ENCODE data around the gene PCDHGB2. TPM values are rescaled to one million over a fixed set of nuclear protein-coding genes. Genes with fewer than 3 reads are reported as not detected.
A peak's percentile ranks its signal among the peaks of the same experiment; 100 is the strongest.
"Not testable (repeated sequence)": the region's sequence is repeated elsewhere in the genome, so short reads cannot be mapped to it uniquely, and the experiment has no call there.

Gene PCDHGB2
- total RNA-seq, 1 donor from 2014 or later, result 8.3 TPM

GRCh38 chr5:141343242-141343952 is 16.4 kb upstream of the PCDHGB2 start, which contains the start of gene PCDHGA3:
TSS of gene PCDHGA3 (plus strand) at chr5:141343829. CDS start at chr5:141344034, 205 bp downstream.
- H3K4me1 ChIP-seq, result no peaks in the 10 kb centered on the region
- no peak for DNase-seq (ENCODE audit: extremely low spot score in 2 of 2)
- H3K27ac ChIP-seq, result no peak within 1 kb of the TSS
- H3K4me3 ChIP-seq, result peak within 1 kb of the TSS; percentile 7 to 22
- intact Hi-C loops (cut with DNase I), result no loop called here
- no peaks in the 10 kb centered on the region for H3K36me3 ChIP-seq
- no peak for TF ChIP-seq POLR2A (IDR thresholded peaks at IDR 0.05)
- no peak for TF ChIP-seq CTCF (IDR thresholded peaks at IDR 0.05)
- no peak for TF ChIP-seq POLR2AphosphoS5 (IDR thresholded peaks at IDR 0.05; ENCODE audit: insufficient read depth in 1 of 2, low read depth in 1 of 2)
- peaks cover 26% of the 10 kb centered on the region for H3K9me3 ChIP-seq
- H3K27me3 ChIP-seq, result no peaks in the 10 kb centered on the region

GRCh38 chr5:141343953-141344463 is 15.8 kb upstream of the PCDHGB2 start:
- Histone ChIP-seq H3K27me3 (no peaks in the 10 kb centered on the region), H3K27ac (no peak overlapping the region), H3K36me3 (no peaks in the 10 kb centered on the region), H3K4me3 (peak overlapping the region; percentile 7 to 22), H3K9me3 (peaks cover 26% of the 10 kb centered on the region), H3K4me1 (no peaks in the 10 kb centered on the region)
- DNase-seq (ENCODE audit: extremely low spot score in 2 of 2), result no peak
- TF ChIP-seq CTCF (IDR thresholded peaks at IDR 0.05), result no peak
- TF ChIP-seq POLR2AphosphoS5 (IDR thresholded peaks at IDR 0.05; ENCODE audit: insufficient read depth in 1 of 2, low read depth in 1 of 2), result no peak
- TF ChIP-seq POLR2A (IDR thresholded peaks at IDR 0.05), result no peak
- intact Hi-C loops (cut with DNase I), result no loop called here

GRCh38 chr5:141345327-141345726 is 14.5 kb upstream of the PCDHGB2 start:
- no peak overlapping the region for H3K4me3 ChIP-seq
- TF ChIP-seq POLR2AphosphoS5 (IDR thresholded peaks at IDR 0.05; ENCODE audit: insufficient read depth in 1 of 2, low read depth in 1 of 2) (no peak), CTCF (IDR thresholded peaks at IDR 0.05) (no peak), POLR2A (IDR thresholded peaks at IDR 0.05) (no peak)
- H3K4me1 ChIP-seq, result no peaks in the 10 kb centered on the region
- no peaks in the 10 kb centered on the region for H3K36me3 ChIP-seq
- intact Hi-C loops (cut with DNase I), result no loop called here
- H3K27me3 ChIP-seq, result no peaks in the 10 kb centered on the region
- DNase-seq (ENCODE audit: extremely low spot score in 2 of 2), result no peak
- H3K27ac ChIP-seq, result no peak overlapping the region
- peaks cover 17% of the 10 kb centered on the region for H3K9me3 ChIP-seq

GRCh38 chr5:141346017-141346416 is 13.8 kb upstream of the PCDHGB2 start:
- H3K27me3 ChIP-seq; H3K4me1 ChIP-seq; DNase-seq (ENCODE audit: extremely low spot score in 2 of 2); intact Hi-C loops (cut with DNase I); H3K27ac ChIP-seq; H3K36me3 ChIP-seq; H3K4me3 ChIP-seq: not testable (repeated sequence)
- peaks cover 22% of the 10 kb centered on the region for H3K9me3 ChIP-seq

GRCh38 chr5:141349917-141350619 is 9.7 kb upstream of the PCDHGB2 start, which contains the start of gene PCDHGB1:
TSS of gene PCDHGB1 (plus strand) at chr5:141350099. CDS start at chr5:141350261, 162 bp downstream.
- intact Hi-C loops (cut with DNase I), result no loop called here
- no peak for DNase-seq (ENCODE audit: extremely low spot score in 2 of 2)
- Histone ChIP-seq H3K36me3 (no peaks in the 10 kb centered on the region), H3K9me3 (peaks cover 21% of the 10 kb centered on the region), H3K4me3 (no peak within 1 kb of the TSS), H3K4me1 (no peaks in the 10 kb centered on the region), H3K27ac (no peak within 1 kb of the TSS), H3K27me3 (no peaks in the 10 kb centered on the region)
- TF ChIP-seq CTCF (IDR thresholded peaks at IDR 0.05) (no peak), POLR2A (IDR thresholded peaks at IDR 0.05) (no peak), POLR2AphosphoS5 (IDR thresholded peaks at IDR 0.05; ENCODE audit: insufficient read depth in 1 of 2, low read depth in 1 of 2) (no peak)
